ENCODE measurements around the gene HOXA3. TPM values are rescaled to one million over a fixed set of nuclear protein-coding genes. Genes with fewer than 3 reads are reported as not detected.

The HOXA3 gene
- total RNA-seq, 1 experiment from 2014 or later: not detected

DNA sequence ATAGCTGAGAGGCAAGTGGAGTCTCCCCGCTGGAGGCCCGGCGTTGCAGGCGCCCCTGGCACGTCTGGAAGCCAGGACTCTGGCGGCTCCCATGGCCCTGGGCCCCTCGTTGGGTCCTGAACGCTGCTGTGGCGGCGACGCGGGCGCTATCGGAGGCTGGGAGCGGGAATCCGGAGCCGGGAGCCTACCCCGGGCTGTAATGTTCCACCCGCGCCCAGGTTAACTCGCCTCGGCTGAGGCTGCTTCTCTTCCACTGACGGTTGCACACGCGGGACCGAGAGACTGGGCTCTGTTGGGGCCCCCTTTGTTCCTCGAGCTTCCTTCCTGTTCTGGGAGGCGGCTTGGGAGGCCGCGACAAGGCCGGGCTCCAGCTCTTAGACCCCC is 7.6 kb downstream of the HOXA3 start:
- H2BK15ac ChIP-seq (ENCODE audit: low read depth, low read length): no peak overlapping the region
- WGBS (ENCODE audit: extremely low coverage, insufficient read length, low lambda C conversion rate): no CpG with 5 or more reads among the region's 31 CpGs
- no peak overlapping the region for H2AFZ ChIP-seq (ENCODE audit: low read length)
- Mint-ChIP-seq H3K27me3 (ENCODE audit: low read depth) (peaks cover 100% of the 10 kb centered on the region), H3K36me3 (ENCODE audit: insufficient read depth in 1 of 3, low read depth in 3 of 3) (no peaks in the 10 kb centered on the region; a peak in 3 of 7 replicates), H3K4me3 (no peak overlapping the region), H3K27ac (no peak overlapping the region), H3K9me3 (peaks cover 19 to 28% of the 10 kb centered on the region in 2 experiments), H3K4me1 (peaks cover 5 to 24% of the 10 kb centered on the region in 2 experiments)
- no peak for DNase-seq
- peaks cover 14% of the 10 kb centered on the region for H3K23me2 ChIP-seq (ENCODE audit: insufficient read length, low read depth, low read length, poor library complexity, severe bottlenecking)
- no peak overlapping the region for H3K56ac ChIP-seq (ENCODE audit: insufficient read length, low read depth, low read length)
- H3K18ac ChIP-seq (ENCODE audit: insufficient read length, low read depth, low read length): no peak overlapping the region
- no peak overlapping the region for H4K8ac ChIP-seq (replicated peaks; ENCODE audit: insufficient read length, low read depth, low read length)
- no peak overlapping the region for H3K9ac ChIP-seq (ENCODE audit: extremely low read depth, insufficient read length, low read length)
- H3K14ac ChIP-seq (ENCODE audit: insufficient read depth, low read length): no peak overlapping the region
- no peak for TF ChIP-seq CTCF (conservative IDR thresholded peaks at IDR 0.05)
- peaks cover 96% of the 10 kb centered on the region for H3K27me3 ChIP-seq (ENCODE audit: insufficient read depth, low read length)
- H2BK12ac ChIP-seq (ENCODE audit: insufficient read length, low read depth, low read length): no peak overlapping the region
- H3K27ac ChIP-seq (ENCODE audit: insufficient read length, low read depth, low read length): no peak overlapping the region
- no peaks in the 10 kb centered on the region for H3K79me1 ChIP-seq (ENCODE audit: insufficient read depth, low read depth, low read length, poor library complexity, severe bottlenecking)
- H3K9me3 ChIP-seq (ENCODE audit: control insufficient read depth, low read depth, low read length): no peaks in the 10 kb centered on the region
- H4K20me1 ChIP-seq (ENCODE audit: control insufficient read depth, insufficient read depth, insufficient read length): no peaks in the 10 kb centered on the region
- H2AK5ac ChIP-seq (ENCODE audit: insufficient read length, low read length): no peak overlapping the region
- no peak overlapping the region for H3K4me2 ChIP-seq (ENCODE audit: insufficient read depth, insufficient read length, low read length)
- H4K5ac ChIP-seq (ENCODE audit: insufficient read length, low read depth, low read length): no peak overlapping the region
- no peak overlapping the region for H4K91ac ChIP-seq (ENCODE audit: insufficient read length, low read depth, low read length)
- H2BK120ac ChIP-seq (ENCODE audit: low read depth, low read length, poor library complexity, severe bottlenecking): no peak overlapping the region
- no peaks in the 10 kb centered on the region for H3K79me2 ChIP-seq (ENCODE audit: insufficient read depth, low read length)
- no peak overlapping the region for H2BK5ac ChIP-seq (ENCODE audit: insufficient read length, low read length)
- no peaks in the 10 kb centered on the region for H3K4me1 ChIP-seq (ENCODE audit: insufficient read depth, low read length)
- no peak overlapping the region for H3T11ph ChIP-seq (ENCODE audit: low read length)
- no peak overlapping the region for H3K23ac ChIP-seq (ENCODE audit: insufficient read length, low read depth, low read length)
- H2BK20ac ChIP-seq (ENCODE audit: low read depth, low read length, poor library complexity, severe bottlenecking): no peak overlapping the region
- H3K4ac ChIP-seq (ENCODE audit: low read depth, low read length): no peak overlapping the region

Measured in H9 (cell line).